ENCODE results near the gene UTY. TPM values are rescaled to one million over a fixed set of nuclear protein-coding genes. Genes with fewer than 3 reads are reported as not detected.

Gene UTY
- total and polyA plus RNA-seq, 10 of the 15 experiments (the other 5 are each of a cell fraction or from before 2014, with no cell fraction given): 0.13 TPM; not detected in 9

- WGBS (ENCODE audit: insufficient coverage, insufficient replicate concordance, low lambda C conversion rate, missing lambda C conversion rate): no CpG with 5 or more reads among the region's 7 CpGs
- ChIA-PET RAD21 (ENCODE audit: unreplicated experiment) (no interaction called here), CTCF (no interaction called here), SMC1A (ENCODE audit: uncharacterized antibody, unreplicated experiment) (no interaction called here), POLR2A (no interaction called here)
- in situ Hi-C loops (cut with MboI) (no loop called here), intact Hi-C loops (cut with micrococcal nuclease; ENCODE audit: unreplicated experiment) (no loop called here)
- TF ChIP-seq PKNOX1 (IDR thresholded peaks at IDR 0.05) (no peak), ZNF622 (IDR thresholded peaks at IDR 0.05) (no peak), SMAD1 (IDR thresholded peaks at IDR 0.05; ENCODE audit: low read depth, partially characterized antibody) (no peak), SPI1 (IDR thresholded peaks at IDR 0.05; ENCODE audit: borderline replicate concordance, insufficient read depth, low read depth, low read length) (no peak), HCFC1 (IDR thresholded peaks at IDR 0.05; ENCODE audit: low read length) (no peak), MEF2B (IDR thresholded peaks at IDR 0.05; ENCODE audit: partially characterized antibody, poor library complexity, severe bottlenecking) (no peak), NFYA (IDR thresholded peaks at IDR 0.05; ENCODE audit: borderline replicate concordance, low read depth, low read length) (no peak), HDGF (IDR thresholded peaks at IDR 0.05) (no peak), RFX5 (IDR thresholded peaks at IDR 0.05; ENCODE audit: low read depth, low read length) (no peak), SUPT20H (IDR thresholded peaks at IDR 0.05; ENCODE audit: borderline replicate concordance, control insufficient read depth, low read depth, low read length) (no peak), YBX1 (IDR thresholded peaks at IDR 0.05) (no peak), RAD21 (IDR thresholded peaks at IDR 0.05; ENCODE audit: insufficient read depth, low read depth, low read length) (no peak), POLR2AphosphoS5 (IDR thresholded peaks at IDR 0.05; ENCODE audit: low read length) (no peak), MTA3 (IDR thresholded peaks at IDR 0.05; ENCODE audit: borderline replicate concordance, low read length) (no peak), SMAD5 (IDR thresholded peaks at IDR 0.05; ENCODE audit: low read depth) (no peak), EP300 (IDR thresholded peaks at IDR 0.05; ENCODE audit: borderline replicate concordance in 1 of 2, control insufficient read depth in 1 of 2, low read depth in 2 of 2, low read length in 2 of 2) (no peak), STAT1 (conservative IDR thresholded peaks at IDR 0.05) (no peak)
- TF ChIP-seq, protein P1, sequence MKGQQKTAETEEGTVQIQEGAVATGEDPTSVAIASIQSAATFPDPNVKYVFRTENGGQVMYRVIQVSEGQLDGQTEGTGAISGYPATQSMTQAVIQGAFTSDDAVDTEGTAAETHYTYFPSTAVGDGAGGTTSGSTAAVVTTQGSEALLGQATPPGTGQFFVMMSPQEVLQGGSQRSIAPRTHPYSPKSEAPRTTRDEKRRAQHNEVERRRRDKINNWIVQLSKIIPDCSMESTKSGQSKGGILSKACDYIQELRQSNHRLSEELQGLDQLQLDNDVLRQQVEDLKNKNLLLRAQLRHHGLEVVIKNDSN (IDR thresholded peaks at IDR 0.05; ENCODE audit: borderline replicate concordance, extremely low read length, insufficient read depth, low read depth, low read length): no peak
- TF ChIP-seq, protein P2, sequence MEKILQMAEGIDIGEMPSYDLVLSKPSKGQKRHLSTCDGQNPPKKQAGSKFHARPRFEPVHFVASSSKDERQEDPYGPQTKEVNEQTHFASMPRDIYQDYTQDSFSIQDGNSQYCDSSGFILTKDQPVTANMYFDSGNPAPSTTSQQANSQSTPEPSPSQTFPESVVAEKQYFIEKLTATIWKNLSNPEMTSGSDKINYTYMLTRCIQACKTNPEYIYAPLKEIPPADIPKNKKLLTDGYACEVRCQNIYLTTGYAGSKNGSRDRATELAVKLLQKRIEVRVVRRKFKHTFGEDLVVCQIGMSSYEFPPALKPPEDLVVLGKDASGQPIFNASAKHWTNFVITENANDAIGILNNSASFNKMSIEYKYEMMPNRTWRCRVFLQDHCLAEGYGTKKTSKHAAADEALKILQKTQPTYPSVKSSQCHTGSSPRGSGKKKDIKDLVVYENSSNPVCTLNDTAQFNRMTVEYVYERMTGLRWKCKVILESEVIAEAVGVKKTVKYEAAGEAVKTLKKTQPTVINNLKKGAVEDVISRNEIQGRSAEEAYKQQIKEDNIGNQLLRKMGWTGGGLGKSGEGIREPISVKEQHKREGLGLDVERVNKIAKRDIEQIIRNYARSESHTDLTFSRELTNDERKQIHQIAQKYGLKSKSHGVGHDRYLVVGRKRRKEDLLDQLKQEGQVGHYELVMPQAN (conservative IDR thresholded peaks at IDR 0.05): no peak
- TF ChIP-seq, protein P3, sequence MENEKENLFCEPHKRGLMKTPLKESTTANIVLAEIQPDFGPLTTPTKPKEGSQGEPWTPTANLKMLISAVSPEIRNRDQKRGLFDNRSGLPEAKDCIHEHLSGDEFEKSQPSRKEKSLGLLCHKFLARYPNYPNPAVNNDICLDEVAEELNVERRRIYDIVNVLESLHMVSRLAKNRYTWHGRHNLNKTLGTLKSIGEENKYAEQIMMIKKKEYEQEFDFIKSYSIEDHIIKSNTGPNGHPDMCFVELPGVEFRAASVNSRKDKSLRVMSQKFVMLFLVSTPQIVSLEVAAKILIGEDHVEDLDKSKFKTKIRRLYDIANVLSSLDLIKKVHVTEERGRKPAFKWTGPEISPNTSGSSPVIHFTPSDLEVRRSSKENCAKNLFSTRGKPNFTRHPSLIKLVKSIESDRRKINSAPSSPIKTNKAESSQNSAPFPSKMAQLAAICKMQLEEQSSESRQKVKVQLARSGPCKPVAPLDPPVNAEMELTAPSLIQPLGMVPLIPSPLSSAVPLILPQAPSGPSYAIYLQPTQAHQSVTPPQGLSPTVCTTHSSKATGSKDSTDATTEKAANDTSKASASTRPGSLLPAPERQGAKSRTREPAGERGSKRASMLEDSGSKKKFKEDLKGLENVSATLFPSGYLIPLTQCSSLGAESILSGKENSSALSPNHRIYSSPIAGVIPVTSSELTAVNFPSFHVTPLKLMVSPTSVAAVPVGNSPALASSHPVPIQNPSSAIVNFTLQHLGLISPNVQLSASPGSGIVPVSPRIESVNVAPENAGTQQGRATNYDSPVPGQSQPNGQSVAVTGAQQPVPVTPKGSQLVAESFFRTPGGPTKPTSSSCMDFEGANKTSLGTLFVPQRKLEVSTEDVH (IDR thresholded peaks at IDR 0.05; ENCODE audit: low read depth, partially characterized antibody): no peak
- Histone ChIP-seq H3K79me2 (ENCODE audit: control insufficient read depth, insufficient read depth, low read length) (no peaks in the 10 kb centered on the region), H2AFZ (ENCODE audit: control insufficient read depth, low read depth, low read length) (no peak overlapping the region), H3K4me2 (ENCODE audit: control insufficient read depth, insufficient read depth) (no peak overlapping the region), H3K36me3 (ENCODE audit: control insufficient read depth in 2 of 2, insufficient read depth in 2 of 2, low read length in 1 of 2) (no peaks in the 10 kb centered on the region), H3K9ac (ENCODE audit: control insufficient read depth, insufficient read depth, low read length) (no peak overlapping the region), H3K9me3 (replicated peaks; ENCODE audit: control insufficient read depth, insufficient read depth, low read length) (no peaks in the 10 kb centered on the region), H3K4me1 (ENCODE audit: control insufficient read depth, insufficient read depth, low read length) (no peaks in the 10 kb centered on the region), H3K4me3 (no peak overlapping the region), H3K27me3 (replicated peaks in 1 of 2; ENCODE audit: control insufficient read depth in 2 of 2, insufficient read depth in 2 of 2, low read length in 1 of 2) (no peaks in the 10 kb centered on the region), H3K27ac (ENCODE audit: control insufficient read depth, insufficient read depth) (no peak overlapping the region), H4K20me1 (ENCODE audit: control insufficient read depth, insufficient read depth) (no peaks in the 10 kb centered on the region)
- ATAC-seq (no peak), FAIRE-seq (no peak), DNase-seq (ENCODE audit: low read depth, low spot score) (no peak)
- no TSS peak for BruUV-seq (replicated peaks)
These were observed 36.7 kb downstream of the UTY start for GRCh38 chrY:13443146-13443545.
